GM12872 (cell line): ENCODE data around the gene GAS1.

Experiments
- CTCF ChIP-seq: IDR thresholded peaks from 3 replicates; pipeline ENCODE4 v1.5.1; 2011; ENCODE audit warnings: low read depth, mild to moderate bottlenecking, low read length, moderate library complexity; ENCODE audit not compliant: insufficient read depth

GAS1 gene

GRCh38 chr9:86975606-86976005 lies 28.3 kb upstream of the GAS1 start:
- TF ChIP-seq CTCF = no peak

- TF ChIP-seq CTCF = no peak
Measured at GRCh38 chr9:86975036-86975435, 27.7 kb upstream of the GAS1 start.

- TF ChIP-seq CTCF = no peak
Measured at GRCh38 chr9:86974421-86974820, 27.1 kb upstream of the GAS1 start.

GRCh38 chr9:86971742-86972141 lies 24.4 kb upstream of the GAS1 start:
- no peak for TF ChIP-seq CTCF

GRCh38 chr9:86968258-86968920 lies 21.1 kb upstream of the GAS1 start:
- no peak for TF ChIP-seq CTCF

- no peak for TF ChIP-seq CTCF
Measured at GRCh38 chr9:86966852-86967511, 19.7 kb upstream of the GAS1 start.

GRCh38 chr9:86965636-86966395 lies 18.5 kb upstream of the GAS1 start:
- TF ChIP-seq CTCF = no peak
